Measurements from ENCODE around the gene MYO18A.
A peak's percentile ranks its signal among the peaks of the same experiment; 100 is the strongest.

MYO18A gene

DNA sequence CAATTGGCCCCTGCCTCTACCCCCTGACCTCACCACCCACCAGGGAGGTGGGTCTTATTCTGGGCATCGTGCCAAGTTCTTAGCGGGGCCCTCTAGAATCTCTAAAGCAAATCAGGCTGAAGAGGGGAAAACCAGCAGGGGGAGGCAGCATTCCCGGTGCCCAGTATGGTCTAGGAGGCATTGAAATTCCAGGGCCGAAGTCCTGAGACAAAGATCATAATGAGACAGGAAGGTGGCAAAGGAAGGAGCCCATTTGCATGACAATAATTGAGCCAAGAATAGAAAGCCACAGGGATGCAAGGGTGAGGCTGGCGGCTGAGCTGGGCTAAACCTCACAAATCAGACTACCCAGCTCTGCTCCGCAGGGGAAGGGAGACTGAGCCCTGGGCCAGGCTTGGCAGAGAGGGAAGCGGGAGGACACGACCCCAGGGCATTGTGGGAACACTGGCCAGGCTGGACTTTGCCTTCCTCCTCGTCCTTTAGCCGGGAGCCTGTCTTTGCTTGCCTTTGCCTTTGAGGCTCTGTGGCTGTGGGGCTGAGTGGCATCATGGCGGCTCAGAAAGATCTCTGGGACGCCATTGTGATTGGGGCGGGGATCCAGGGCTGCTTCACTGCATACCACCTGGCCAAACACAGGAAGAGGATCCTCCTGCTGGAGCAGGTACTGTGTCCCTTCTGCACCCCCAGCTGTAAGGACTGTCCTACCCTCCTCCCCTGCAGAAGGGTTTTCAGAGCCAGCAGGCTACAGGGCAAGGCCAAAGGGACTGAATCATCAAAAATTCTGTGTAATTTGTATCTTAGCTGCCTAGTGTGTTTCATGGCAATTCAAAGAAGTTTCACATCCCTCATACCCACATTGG lies 137.3 kb downstream of the MYO18A start, which contains the start of gene PIPOX (continued):
- TF ChIP-seq, protein P1, sequence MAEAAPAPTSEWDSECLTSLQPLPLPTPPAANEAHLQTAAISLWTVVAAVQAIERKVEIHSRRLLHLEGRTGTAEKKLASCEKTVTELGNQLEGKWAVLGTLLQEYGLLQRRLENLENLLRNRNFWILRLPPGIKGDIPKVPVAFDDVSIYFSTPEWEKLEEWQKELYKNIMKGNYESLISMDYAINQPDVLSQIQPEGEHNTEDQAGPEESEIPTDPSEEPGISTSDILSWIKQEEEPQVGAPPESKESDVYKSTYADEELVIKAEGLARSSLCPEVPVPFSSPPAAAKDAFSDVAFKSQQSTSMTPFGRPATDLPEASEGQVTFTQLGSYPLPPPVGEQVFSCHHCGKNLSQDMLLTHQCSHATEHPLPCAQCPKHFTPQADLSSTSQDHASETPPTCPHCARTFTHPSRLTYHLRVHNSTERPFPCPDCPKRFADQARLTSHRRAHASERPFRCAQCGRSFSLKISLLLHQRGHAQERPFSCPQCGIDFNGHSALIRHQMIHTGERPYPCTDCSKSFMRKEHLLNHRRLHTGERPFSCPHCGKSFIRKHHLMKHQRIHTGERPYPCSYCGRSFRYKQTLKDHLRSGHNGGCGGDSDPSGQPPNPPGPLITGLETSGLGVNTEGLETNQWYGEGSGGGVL (tag by site-specific recombination; IDR thresholded peaks at IDR 0.05): peak; percentile 46; the same call in 1 of the 2 replicates
- TF ChIP-seq YY2 (tag by site-specific recombination; IDR thresholded peaks at IDR 0.05) (peak; percentile 55), ZNF223 (tag by site-specific recombination; IDR thresholded peaks at IDR 0.05) (no peak), ZNF600 (tag by site-specific recombination; IDR thresholded peaks at IDR 0.05) (no peak), ZNF561 (tag by site-specific recombination; IDR thresholded peaks at IDR 0.05; ENCODE audit: borderline replicate concordance) (peak; percentile 95), ZNF776 (tag by site-specific recombination; IDR thresholded peaks at IDR 0.05; ENCODE audit: borderline replicate concordance) (no peak), ZNF791 (tag by site-specific recombination; IDR thresholded peaks at IDR 0.05) (no peak), ZNF354C (tag by site-specific recombination; IDR thresholded peaks at IDR 0.05; ENCODE audit: borderline replicate concordance, low read depth) (no peak), ZBTB7A (tag by site-specific recombination; IDR thresholded peaks at IDR 0.05; ENCODE audit: low read depth) (no peak), ZNF48 (tag by site-specific recombination; IDR thresholded peaks at IDR 0.05) (no peak), ZXDB (tag by site-specific recombination; IDR thresholded peaks at IDR 0.05) (no peak), ZNF548 (tag by site-specific recombination; IDR thresholded peaks at IDR 0.05) (no peak), ZFP41 (tag by site-specific recombination; IDR thresholded peaks at IDR 0.05; ENCODE audit: borderline replicate concordance) (no peak), ZNF423 (tag by site-specific recombination; IDR thresholded peaks at IDR 0.05) (no peak; the same call in 1 of the 2 replicates), SP7 (tag by site-specific recombination; IDR thresholded peaks at IDR 0.05) (no peak; the same call in 1 of the 2 replicates), ZNF133 (tag by site-specific recombination; IDR thresholded peaks at IDR 0.05) (no peak)
- TF ChIP-seq, protein P2, sequence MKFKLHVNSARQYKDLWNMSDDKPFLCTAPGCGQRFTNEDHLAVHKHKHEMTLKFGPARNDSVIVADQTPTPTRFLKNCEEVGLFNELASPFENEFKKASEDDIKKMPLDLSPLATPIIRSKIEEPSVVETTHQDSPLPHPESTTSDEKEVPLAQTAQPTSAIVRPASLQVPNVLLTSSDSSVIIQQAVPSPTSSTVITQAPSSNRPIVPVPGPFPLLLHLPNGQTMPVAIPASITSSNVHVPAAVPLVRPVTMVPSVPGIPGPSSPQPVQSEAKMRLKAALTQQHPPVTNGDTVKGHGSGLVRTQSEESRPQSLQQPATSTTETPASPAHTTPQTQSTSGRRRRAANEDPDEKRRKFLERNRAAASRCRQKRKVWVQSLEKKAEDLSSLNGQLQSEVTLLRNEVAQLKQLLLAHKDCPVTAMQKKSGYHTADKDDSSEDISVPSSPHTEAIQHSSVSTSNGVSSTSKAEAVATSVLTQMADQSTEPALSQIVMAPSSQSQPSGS (tag by site-specific recombination; IDR thresholded peaks at IDR 0.05; ENCODE audit: low read depth): peak; percentile 30; the same call in 1 of the 2 replicates
- TF ChIP-seq, protein P3, sequence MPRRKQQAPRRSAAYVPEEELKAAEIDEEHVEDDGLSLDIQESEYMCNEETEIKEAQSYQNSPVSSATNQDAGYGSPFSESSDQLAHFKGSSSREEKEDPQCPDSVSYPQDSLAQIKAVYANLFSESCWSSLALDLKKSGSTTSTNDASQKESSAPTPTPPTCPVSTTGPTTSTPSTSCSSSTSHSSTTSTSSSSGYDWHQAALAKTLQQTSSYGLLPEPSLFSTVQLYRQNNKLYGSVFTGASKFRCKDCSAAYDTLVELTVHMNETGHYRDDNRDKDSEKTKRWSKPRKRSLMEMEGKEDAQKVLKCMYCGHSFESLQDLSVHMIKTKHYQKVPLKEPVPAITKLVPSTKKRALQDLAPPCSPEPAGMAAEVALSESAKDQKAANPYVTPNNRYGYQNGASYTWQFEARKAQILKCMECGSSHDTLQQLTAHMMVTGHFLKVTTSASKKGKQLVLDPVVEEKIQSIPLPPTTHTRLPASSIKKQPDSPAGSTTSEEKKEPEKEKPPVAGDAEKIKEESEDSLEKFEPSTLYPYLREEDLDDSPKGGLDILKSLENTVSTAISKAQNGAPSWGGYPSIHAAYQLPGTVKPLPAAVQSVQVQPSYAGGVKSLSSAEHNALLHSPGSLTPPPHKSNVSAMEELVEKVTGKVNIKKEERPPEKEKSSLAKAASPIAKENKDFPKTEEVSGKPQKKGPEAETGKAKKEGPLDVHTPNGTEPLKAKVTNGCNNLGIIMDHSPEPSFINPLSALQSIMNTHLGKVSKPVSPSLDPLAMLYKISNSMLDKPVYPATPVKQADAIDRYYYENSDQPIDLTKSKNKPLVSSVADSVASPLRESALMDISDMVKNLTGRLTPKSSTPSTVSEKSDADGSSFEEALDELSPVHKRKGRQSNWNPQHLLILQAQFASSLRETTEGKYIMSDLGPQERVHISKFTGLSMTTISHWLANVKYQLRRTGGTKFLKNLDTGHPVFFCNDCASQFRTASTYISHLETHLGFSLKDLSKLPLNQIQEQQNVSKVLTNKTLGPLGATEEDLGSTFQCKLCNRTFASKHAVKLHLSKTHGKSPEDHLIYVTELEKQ (tag by site-specific recombination; IDR thresholded peaks at IDR 0.05; ENCODE audit: borderline replicate concordance): no peak
- TF ChIP-seq, protein P4, sequence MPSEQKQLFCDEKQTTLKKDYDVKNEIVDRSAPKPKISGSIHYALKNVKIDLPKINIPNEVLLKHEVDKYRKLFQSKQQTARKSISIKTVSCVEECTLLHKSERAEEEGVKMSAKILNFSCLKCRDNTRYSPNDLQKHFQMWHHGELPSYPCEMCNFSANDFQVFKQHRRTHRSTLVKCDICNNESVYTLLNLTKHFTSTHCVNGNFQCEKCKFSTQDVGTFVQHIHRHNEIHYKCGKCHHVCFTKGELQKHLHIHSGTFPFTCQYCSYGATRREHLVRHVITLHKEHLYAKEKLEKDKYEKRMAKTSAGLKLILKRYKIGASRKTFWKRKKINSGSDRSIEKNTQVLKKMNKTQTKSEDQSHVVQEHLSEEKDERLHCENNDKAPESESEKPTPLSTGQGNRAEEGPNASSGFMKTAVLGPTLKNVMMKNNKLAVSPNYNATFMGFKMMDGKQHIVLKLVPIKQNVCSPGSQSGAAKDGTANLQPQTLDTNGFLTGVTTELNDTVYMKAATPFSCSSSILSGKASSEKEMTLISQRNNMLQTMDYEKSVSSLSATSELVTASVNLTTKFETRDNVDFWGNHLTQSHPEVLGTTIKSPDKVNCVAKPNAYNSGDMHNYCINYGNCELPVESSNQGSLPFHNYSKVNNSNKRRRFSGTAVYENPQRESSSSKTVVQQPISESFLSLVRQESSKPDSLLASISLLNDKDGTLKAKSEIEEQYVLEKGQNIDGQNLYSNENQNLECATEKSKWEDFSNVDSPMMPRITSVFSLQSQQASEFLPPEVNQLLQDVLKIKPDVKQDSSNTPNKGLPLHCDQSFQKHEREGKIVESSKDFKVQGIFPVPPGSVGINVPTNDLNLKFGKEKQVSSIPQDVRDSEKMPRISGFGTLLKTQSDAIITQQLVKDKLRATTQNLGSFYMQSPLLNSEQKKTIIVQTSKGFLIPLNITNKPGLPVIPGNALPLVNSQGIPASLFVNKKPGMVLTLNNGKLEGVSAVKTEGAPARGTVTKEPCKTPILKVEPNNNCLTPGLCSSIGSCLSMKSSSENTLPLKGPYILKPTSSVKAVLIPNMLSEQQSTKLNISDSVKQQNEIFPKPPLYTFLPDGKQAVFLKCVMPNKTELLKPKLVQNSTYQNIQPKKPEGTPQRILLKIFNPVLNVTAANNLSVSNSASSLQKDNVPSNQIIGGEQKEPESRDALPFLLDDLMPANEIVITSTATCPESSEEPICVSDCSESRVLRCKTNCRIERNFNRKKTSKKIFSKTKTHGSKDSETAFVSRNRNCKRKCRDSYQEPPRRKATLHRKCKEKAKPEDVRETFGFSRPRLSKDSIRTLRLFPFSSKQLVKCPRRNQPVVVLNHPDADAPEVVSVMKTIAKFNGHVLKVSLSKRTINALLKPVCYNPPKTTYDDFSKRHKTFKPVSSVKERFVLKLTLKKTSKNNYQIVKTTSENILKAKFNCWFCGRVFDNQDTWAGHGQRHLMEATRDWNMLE (tag by site-specific recombination; conservative IDR thresholded peaks at IDR 0.05; ENCODE audit: low read depth): no peak
- TF ChIP-seq, protein P5, sequence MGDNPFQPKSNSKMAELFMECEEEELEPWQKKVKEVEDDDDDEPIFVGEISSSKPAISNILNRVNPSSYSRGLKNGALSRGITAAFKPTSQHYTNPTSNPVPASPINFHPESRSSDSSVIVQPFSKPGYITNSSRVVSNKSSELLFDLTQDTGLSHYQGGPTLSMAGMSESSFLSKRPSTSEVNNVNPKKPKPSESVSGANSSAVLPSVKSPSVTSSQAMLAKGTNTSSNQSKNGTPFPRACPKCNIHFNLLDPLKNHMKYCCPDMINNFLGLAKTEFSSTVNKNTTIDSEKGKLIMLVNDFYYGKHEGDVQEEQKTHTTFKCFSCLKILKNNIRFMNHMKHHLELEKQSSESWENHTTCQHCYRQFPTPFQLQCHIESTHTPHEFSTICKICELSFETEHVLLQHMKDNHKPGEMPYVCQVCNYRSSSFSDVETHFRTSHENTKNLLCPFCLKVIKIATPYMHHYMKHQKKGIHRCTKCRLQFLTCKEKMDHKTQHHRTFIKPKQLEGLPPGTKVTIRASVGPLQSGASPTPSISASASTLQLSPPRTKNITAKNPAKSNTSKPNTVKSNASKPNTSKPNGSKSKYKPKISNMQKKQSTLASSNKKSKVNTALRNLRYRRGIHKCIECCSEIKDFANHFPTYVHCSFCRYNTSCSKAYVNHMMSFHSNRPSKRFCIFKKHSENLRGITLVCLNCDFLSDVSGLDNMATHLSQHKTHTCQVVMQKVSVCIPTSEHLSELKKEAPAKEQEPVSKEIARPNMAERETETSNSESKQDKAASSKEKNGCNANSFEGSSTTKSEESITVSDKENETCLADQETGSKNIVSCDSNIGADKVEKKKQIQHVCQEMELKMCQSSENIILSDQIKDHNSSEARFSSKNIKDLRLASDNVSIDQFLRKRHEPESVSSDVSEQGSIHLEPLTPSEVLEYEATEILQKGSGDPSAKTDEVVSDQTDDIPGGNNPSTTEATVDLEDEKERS (tag by site-specific recombination; IDR thresholded peaks at IDR 0.05): no peak
- TF ChIP-seq, protein P6, sequence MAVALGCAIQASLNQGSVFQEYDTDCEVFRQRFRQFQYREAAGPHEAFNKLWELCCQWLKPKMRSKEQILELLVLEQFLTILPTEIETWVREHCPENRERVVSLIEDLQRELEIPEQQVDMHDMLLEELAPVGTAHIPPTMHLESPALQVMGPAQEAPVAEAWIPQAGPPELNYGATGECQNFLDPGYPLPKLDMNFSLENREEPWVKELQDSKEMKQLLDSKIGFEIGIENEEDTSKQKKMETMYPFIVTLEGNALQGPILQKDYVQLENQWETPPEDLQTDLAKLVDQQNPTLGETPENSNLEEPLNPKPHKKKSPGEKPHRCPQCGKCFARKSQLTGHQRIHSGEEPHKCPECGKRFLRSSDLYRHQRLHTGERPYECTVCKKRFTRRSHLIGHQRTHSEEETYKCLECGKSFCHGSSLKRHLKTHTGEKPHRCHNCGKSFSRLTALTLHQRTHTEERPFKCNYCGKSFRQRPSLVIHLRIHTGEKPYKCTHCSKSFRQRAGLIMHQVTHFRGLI (tag by site-specific recombination; IDR thresholded peaks at IDR 0.05): no peak

Measured in HEK293 (cell line).